GM19240 (cell line): ENCODE data around the gene CATSPER4.

ENCODE experiments used
- DNase-seq: peaks from one replicate; pipeline ENCODE4 v3.0.0; 2011; ENCODE audit warnings: low spot score; ENCODE audit not compliant: insufficient read length

CATSPER4 gene

DNA sequence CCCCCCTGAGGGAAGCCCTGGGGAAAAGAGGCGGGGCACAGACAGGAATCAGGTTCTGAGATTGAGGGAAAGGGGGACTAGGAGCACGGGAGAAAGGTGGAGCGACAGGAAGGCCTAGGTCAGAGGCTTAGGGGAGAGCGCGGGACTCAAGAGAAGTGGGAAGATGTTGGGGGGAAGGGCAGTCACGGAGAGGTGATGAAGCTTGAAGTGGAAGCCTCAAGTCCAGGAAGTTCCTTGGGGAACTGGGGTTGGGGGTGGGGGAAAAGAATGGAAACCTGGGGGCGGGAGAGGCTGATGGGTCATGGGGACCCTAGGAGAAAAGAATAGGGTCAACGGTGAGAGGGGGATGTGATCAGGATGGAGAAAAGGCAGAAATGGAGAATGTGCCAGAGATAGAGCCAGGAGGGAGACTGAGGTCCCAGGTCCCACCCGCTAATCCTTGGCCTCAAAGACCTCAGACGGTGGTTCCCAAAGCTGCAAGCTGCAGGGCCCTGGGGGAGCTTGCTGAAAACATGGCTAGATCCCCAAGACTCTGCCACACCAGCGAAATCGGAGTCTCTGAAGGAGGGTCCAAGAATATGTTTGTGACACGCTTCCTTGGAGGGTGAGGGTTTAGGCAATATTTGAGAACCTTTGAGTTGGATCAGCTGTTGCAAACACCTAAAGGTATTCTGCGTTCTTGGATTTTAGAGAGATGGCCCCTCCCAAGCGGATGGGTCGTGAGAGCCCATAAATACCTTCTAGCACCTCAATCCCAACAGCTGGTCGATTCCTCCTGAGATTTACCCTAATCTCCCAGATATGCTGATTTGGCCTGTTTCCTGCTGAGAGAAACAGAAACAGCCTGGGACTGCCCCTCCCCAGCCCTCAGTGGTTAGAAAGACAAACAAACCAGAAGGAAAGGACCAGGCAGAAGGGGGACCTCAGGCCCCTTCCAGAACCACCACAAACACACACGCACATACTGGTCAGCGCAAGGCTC, 25.2 kb upstream of the CATSPER4 start:
- DNase-seq, result no peak

GRCh38 chr1:26166719-26167281, 23.6 kb upstream of the CATSPER4 start:
- no peak for DNase-seq

DNA sequence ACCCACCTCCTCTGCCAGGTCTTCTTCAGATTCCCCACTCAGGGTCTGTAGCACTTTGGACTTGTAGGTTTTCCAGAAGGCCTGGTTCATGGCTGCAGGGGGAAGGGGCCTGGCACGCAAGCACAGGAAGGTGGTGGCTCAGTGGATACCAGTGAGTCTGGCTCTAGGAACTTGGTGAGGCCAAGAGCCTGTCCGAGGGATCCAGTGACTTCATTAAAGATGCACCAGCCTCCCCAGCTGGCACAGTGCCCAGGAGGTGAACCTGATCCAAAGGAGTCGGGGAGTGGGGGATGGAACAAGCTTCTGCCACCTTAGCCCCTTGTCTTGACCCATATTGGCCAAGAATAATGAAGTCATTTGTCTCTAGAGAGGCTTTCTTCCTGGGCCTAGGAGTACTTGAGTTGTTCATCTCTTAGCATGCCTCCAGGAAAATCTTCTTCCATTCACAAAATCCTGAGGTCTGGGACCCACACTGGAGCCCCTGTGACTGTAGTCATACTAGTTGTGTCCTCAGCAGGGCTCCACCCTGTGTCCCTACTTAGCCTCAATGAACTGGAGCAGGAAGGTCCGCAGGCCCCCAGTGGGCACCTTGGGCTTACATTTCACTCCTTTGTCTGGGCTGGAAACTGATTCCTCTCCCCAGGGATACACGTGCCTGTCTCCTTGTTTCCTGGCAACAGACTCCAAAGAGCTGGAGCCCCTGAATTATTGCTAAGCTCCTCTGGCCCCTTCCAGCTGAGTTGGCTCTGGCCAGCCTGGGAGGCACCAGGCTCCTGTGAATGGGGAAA, 21.8 kb upstream of the CATSPER4 start, which contains the start of gene C1orf232:
Gene C1orf232, minus strand, starts transcription at position 554 of the 788 bp plus-strand sequence. Its CDS starts 464 bp downstream, at position 90.
- DNase-seq, result no peak

DNA sequence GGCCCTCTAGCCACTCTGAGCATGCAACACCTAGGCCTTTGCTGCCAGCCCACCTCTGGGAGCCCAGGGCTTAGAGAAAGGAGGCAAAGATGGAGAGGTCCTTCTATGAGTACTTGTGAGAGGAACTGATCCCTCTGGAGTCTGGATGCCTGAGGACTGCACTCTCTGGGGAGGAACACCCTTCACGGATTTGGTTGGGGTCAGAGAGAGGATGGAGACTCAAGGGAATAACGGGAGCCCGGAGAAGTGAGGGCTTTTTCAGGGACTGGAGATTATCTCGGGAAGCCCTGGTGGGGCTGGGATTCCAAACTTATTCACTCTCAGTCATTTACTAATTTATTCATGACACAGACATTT, 21.2 kb upstream of the CATSPER4 start:
- DNase-seq, result no peak

DNA sequence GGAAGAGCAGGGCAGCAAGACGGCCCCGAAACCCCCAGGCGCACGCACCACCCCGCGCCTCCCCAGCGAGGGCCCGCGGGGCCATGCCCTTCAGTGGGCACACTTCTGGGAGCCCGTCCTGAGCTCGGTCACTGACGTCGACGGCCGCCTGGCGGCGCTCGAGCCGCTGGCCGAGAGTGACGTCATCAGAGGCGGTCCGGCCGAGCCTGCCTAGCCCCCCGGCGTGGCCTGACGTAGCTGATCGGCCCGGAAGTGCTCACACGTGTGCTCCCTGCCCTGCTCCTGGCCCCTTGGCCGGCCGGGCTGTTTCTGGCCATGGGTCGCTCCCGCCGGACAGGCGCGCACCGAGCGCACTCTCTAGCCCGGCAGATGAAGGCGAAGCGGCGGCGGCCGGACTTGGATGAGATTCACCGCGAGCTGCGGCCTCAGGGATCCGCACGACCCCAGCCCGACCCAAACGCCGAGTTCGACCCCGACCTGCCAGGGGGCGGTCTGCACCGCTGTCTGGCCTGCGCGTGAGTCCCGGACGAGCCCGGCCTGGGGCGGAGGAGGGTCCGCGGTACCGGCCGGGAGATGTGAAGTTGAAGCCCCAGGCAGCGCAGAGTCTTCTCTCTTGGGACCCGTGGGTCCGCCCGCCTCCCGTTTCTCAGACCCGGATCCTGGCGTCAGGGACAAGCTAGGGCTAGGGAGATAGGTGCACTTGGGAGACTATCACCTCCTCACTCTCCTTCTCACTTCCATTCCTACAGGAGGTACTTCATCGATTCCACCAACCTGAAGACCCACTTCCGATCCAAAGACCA, 20.5 kb upstream of the CATSPER4 start, which contains the start of gene ZNF593:
Gene ZNF593, plus strand, starts transcription at position 240 of the 803 bp plus-strand sequence. Its CDS starts 76 bp downstream, at position 316.
- DNase-seq, result peak; percentile 100

GRCh38 chr1:26170472-26170821, 20.0 kb upstream of the CATSPER4 start:
- no peak for DNase-seq

GRCh38 chr1:26171084-26172072, 19.0 kb upstream of the CATSPER4 start, which contains the start of gene ZNF593OS:
ZNF593OS (minus strand) TSS chr1:26171832; CDS start chr1:26171661, 171 bp downstream.
- DNase-seq, result no peak

DNA sequence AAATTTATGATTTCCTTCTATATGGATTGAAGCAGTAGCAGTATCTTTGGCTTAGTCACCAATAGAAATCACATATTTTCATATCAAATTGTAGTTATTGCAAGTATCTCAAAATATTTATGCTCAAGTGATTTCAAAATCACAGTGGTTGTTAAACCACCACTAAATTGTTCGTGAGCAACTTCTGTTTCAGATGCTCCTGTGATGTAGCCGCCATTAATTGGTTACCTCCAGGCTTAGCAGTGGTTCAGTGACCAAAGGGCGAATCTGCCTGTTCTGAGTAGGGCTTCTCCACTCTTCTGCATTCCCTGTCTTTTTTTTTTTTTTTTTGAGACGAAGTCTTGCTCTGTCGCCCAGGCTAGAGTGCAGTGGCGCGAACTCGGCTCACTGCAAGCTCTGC, 15.1 kb upstream of the CATSPER4 start:
- DNase-seq, result no peak

GRCh38 chr1:26177182-26177684, 13.2 kb upstream of the CATSPER4 start, which contains the start of gene CNKSR1:
CNKSR1 (plus strand) TSS chr1:26177491; CDS start chr1:26177548, 57 bp downstream.
- DNase-seq, result no peak

DNA sequence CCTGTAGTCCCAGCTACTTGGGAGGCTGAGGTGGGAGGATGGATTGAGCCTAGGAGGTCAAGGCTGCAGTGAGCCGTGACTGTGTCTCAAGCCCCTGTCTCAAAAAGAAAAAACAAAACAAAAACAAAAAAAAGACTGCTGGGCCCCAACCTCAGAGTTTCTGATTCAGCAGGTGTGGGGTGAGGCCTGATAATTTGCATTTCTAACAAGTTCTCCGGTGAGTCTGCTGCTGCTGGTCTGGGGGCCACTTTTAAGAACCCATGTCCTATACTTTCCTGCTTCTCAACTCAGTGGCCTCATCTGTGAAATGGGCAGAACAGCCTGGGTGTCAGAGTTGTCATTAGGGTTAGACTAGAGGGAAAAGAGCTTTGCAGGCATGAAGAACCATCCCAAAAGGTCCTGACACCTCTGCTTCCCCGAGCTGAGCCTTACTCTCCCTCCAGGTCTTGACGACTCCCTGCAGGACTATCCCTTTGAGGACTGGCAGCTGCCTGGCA, 10.3 kb upstream of the CATSPER4 start:
- no peak for DNase-seq

DNA sequence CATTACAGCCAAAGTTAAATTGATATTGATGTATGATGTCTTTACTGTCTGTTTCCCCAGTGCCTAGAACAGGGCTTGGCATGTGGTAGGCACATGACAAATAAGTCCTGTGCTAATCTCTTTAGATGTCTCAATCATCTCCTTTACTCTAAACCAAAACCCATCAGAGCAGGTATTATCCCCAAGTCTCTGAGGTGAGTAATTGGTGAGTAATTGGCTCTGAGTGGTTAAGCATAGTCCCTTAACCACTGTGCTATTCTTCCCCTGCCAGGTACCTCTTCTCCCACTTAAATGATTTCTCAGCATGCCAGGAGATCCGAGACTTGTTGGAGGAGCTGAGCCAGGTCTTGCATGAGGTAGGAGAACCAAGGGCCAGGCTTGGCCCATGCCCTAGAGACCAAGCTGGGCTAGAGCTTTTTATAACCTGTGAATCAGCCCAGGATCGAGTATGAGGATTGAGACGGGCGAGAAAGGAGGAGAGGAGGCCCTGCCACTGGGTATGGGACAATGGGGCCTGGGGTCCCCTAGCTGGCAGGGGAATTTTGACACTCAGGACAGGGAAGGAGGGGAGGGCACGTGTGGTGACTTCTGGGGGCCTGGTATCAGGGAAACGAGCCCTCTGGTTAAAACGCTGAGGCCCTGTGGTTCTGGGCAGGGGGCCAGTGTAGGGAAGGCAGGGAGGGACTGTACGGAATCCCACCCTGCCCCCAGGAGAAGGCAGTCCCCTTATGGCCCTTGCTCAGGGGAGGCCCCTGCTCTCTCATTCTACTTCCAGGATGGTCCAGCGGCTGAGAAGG, 8.6 kb upstream of the CATSPER4 start:
- DNase-seq, result no peak

DNA sequence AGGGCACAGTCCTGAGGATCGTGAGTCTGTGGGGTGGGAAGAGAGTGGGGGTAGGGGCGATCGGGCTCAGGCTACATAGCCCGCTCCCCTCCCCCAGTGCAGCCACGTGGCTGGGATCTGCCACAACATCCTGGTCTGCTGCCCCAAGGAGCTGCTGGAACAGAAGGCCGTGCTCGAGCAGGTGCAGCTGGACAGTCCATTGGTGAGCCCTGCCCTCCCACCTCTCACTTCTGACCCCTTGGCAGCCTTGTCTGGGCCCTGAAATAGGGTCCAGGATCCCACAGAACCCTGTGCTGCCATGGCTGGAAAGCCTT, 8.1 kb upstream of the CATSPER4 start:
- no peak for DNase-seq

DNA sequence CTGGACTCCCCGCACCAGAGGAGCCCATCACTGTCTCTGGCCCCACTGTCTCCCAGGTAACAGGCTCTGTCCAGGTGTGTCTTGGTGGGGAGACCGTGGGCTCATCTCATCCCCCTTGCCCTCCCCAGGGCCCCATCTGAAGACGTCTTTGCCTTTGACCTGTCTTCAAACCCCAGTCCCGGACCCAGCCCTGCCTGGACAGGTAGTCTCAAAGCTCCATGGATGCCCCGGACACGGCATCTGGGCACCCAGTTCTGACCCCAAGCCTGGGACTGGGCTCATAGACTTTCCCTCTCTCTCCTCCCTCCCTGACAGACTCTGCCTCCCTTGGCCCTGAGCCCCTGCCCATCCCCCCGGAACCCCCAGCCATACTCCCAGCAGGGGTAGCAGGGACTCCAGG, 6.3 kb upstream of the CATSPER4 start:
- no peak for DNase-seq

- DNase-seq, result no peak
Measured at GRCh38 chr1:26184883-26185282, 5.5 kb upstream of the CATSPER4 start.

GRCh38 chr1:26187882-26188281, 2.5 kb upstream of the CATSPER4 start:
- DNase-seq, result no peak

DNA sequence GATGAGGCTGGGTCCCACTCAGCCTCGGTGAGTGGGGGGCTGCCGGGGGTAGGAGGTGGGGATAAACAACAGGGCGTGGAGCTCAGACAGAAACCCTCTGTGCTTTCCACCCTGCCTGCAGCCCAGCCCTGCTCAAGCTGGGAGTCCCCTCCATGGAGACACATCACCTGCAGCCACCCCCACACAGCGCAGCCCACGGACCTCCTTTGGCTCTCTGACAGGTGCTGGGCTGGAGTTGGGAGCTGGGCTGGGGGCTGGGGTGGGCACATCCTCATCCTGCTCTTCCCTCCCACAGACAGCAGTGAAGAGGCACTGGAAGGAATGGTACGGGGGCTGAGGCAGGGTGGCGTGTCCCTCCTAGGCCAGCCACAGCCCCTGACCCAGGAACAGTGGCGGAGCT, 1.9 kb upstream of the CATSPER4 start:
- no peak for DNase-seq

- no peak for DNase-seq
Measured at GRCh38 chr1:26189331-26189730, 1.1 kb upstream of the CATSPER4 start.

DNA sequence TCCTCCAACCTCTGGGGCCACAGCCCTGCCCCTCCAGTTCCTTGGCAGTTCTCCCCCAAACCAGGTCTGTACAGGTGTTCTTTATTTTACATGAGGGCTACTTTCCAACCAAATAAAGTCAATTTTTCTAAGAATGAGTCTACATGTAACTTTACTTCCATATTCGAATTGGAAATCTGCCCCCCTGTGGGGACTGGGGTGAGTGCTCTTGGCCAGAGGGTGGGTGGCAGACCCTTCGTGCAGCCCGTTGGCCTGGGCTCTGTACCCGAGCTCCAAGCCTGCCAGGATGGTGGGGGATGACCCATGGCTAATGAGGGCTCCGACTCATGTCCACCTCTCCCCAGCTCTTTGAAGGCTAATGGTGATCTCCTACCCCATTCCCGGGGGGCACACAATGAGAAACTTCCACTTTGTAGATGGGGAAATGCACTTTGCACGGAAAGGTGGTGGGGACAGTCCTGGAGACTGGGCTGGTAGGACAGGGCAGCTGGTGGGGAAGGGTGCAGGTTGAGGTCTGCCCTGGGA, 589 bp upstream of the CATSPER4 start:
- DNase-seq, result no peak
